IMR-90 (cell line): ENCODE results near the gene MAFG. TPM values are rescaled to one million over a fixed set of nuclear protein-coding genes. Genes with fewer than 3 reads are reported as not detected.

ENCODE experiments used
- ATAC-seq: fragments of 200-7000 bp; cut with Tn5 transposase; 2 replicates; pipeline ENCODE4 v1.9.1; 2020; ENCODE audit warnings: low read depth, mild to moderate bottlenecking, moderate library complexity
- BruUV-seq: library from RNA; stranded (reverse); fragments of 400-500 nt; replicated peaks from 2 replicates; lab custom pipeline; 2021; lab: Mats Ljungman, UMichigan
- CTCF ChIA-PET: fragments of 300-600 bp; formaldehyde crosslinking; extraction: SDS; loops from one replicate; lab custom pipeline; 2021; ENCODE audit warnings: antibody characterized with exemption; lab: Yijun Ruan, JAX
- POLR2A ChIA-PET: fragments of 300-600 bp; sonication (Branson Sonifier 250); formaldehyde crosslinking; loops from one replicate; lab custom pipeline; 2022; ENCODE audit warnings: antibody characterized with exemption; ENCODE audit not compliant: unreplicated experiment; lab: Charles Lee
- DNase-seq: peaks from one replicate; pipeline ENCODE4 v3.0.0; 2013
- H2AFZ ChIP-seq: replicated peaks from 2 replicates; pipeline ENCODE3; 2013; ENCODE audit warnings: low read length, mild to moderate bottlenecking; ENCODE audit not compliant: poor library complexity
- H2AK5ac ChIP-seq: 2 replicates; pipeline ENCODE4 v1.6.1; 2013; ENCODE audit warnings: low read depth, low read length, inconsistent platforms
- H2AK9ac ChIP-seq: replicated peaks from 2 replicates; pipeline ENCODE3; 2013; ENCODE audit warnings: mild to moderate bottlenecking, low read depth, low read length, moderate library complexity; ENCODE audit not compliant: poor library complexity
- H2BK120ac ChIP-seq: 2 replicates; pipeline ENCODE4 v1.6.1; 2013; ENCODE audit warnings: low read depth, low read length, inconsistent platforms
- H2BK15ac ChIP-seq: 3 replicates; pipeline ENCODE4 v1.6.1; 2013; ENCODE audit warnings: low read depth, low read length, inconsistent platforms
- H2BK20ac ChIP-seq: 2 replicates; pipeline ENCODE4 v1.6.1; 2013; ENCODE audit warnings: low read depth, mild to moderate bottlenecking, inconsistent platforms, low read length, moderate library complexity
- H2BK5ac ChIP-seq: 2 replicates; pipeline ENCODE4 v1.6.1; 2013; ENCODE audit warnings: mild to moderate bottlenecking, low read depth, low read length, inconsistent platforms; ENCODE audit not compliant: poor library complexity, severe bottlenecking
- H3K14ac ChIP-seq: replicated peaks from 2 replicates; pipeline ENCODE4 v1.6.1; 2013; ENCODE audit warnings: low read depth, low read length, inconsistent platforms
- H3K18ac ChIP-seq: 2 replicates; pipeline ENCODE4 v1.6.1; 2013; ENCODE audit warnings: low read depth, low read length, control low read depth
- H3K23ac ChIP-seq: 2 replicates; pipeline ENCODE4 v1.6.1; 2013; ENCODE audit warnings: low read depth, low read length, inconsistent platforms
- H3K27ac ChIP-seq: 2 replicates; pipeline ENCODE4 v1.5.1; 2013; ENCODE audit warnings: mild to moderate bottlenecking, control low read depth, low read length; ENCODE audit not compliant: insufficient read depth
- H3K27me3 ChIP-seq: 2 replicates; pipeline ENCODE4 v1.6.1; 2013; ENCODE audit warnings: low read length; ENCODE audit not compliant: control insufficient read depth, insufficient read depth
- H3K36me3 ChIP-seq: 2 replicates; pipeline ENCODE4 v1.6.1; 2013; ENCODE audit warnings: low read length, mixed read lengths; ENCODE audit not compliant: control insufficient read depth, insufficient read depth
- H3K4ac ChIP-seq: 2 replicates; pipeline ENCODE4 v1.6.1; 2013; ENCODE audit warnings: low read depth, low read length, inconsistent platforms
- H3K4me1 ChIP-seq: 2 replicates; pipeline ENCODE4 v1.6.1; 2013; ENCODE audit warnings: low read length, mixed read lengths; ENCODE audit not compliant: control insufficient read depth, insufficient read depth
- H3K4me2 ChIP-seq: 2 replicates; pipeline ENCODE4 v1.6.1; 2013; ENCODE audit warnings: low read depth, mild to moderate bottlenecking, control low read depth, low read length, moderate library complexity
- H3K4me3 ChIP-seq: 2 replicates; pipeline ENCODE4 v1.5.1; 2013; ENCODE audit warnings: low read depth, mild to moderate bottlenecking, control low read depth, low read length, moderate library complexity; ENCODE audit not compliant: insufficient read depth
- H3K56ac ChIP-seq: 2 replicates; pipeline ENCODE4 v1.6.1; 2013; ENCODE audit warnings: low read length, inconsistent platforms; ENCODE audit not compliant: insufficient read depth; ENCODE audit errors: extremely low read depth
- H3K79me1 ChIP-seq, 2 experiments: 2 replicates each; pipeline ENCODE4 v1.6.1; 2013; ENCODE audit warnings: low read length in 2 of 2, inconsistent platforms in 1 of 2, low read depth in 1 of 2
- H3K9ac ChIP-seq: 2 replicates; pipeline ENCODE4 v1.6.1; 2013; ENCODE audit warnings: low read depth, low read length, control low read depth
- H3K9me1 ChIP-seq: 2 replicates; pipeline ENCODE4 v1.6.1; 2013; ENCODE audit warnings: low read length, inconsistent platforms; ENCODE audit not compliant: insufficient read depth
- H3K9me3 ChIP-seq: 2 replicates; pipeline ENCODE4 v1.6.1; 2013; ENCODE audit warnings: low read length; ENCODE audit not compliant: control insufficient read depth, insufficient read depth
- H4K20me1 ChIP-seq: 2 replicates; pipeline ENCODE4 v1.6.1; 2013; ENCODE audit warnings: low read length, inconsistent platforms; ENCODE audit not compliant: insufficient read depth
- H4K5ac ChIP-seq: 2 replicates; pipeline ENCODE4 v1.6.1; 2013; ENCODE audit warnings: mild to moderate bottlenecking, low read depth, low read length, control low read depth
- H4K8ac ChIP-seq, 2 experiments: 2 replicates each; pipeline ENCODE4 v1.6.1; 2013; ENCODE audit warnings: low read depth in 2 of 2, low read length in 2 of 2, control low read depth in 1 of 2, inconsistent platforms in 1 of 2
- H4K91ac ChIP-seq: 2 replicates; pipeline ENCODE4 v1.6.1; 2013; ENCODE audit warnings: low read depth, low read length, inconsistent platforms; ENCODE audit not compliant: insufficient read depth
- BHLHE40 ChIP-seq: fragments of 150-350 bp; IDR thresholded peaks from 2 replicates; pipeline ENCODE4 v1.6.1; 2016; ENCODE audit warnings: mild to moderate bottlenecking, low read depth, low read length
- CHD1 ChIP-seq: IDR thresholded peaks from 2 replicates; pipeline ENCODE4 v1.6.1; 2012; ENCODE audit warnings: low read depth, low read length, improper control_type of control experiment
- MAFK ChIP-seq: IDR thresholded peaks from 2 replicates; pipeline ENCODE4 v1.6.1; 2012; ENCODE audit warnings: low read depth, low read length, improper control_type of control experiment
- MAZ ChIP-seq: IDR thresholded peaks from 2 replicates; pipeline ENCODE4 v1.6.1; 2012; ENCODE audit warnings: low read depth, mild to moderate bottlenecking, low read length, improper control_type of control experiment, moderate library complexity, borderline replicate concordance
- MXI1 ChIP-seq: IDR thresholded peaks from 2 replicates; pipeline ENCODE4 v1.6.1; 2012; ENCODE audit warnings: low read depth, mild to moderate bottlenecking, low read length, moderate library complexity, borderline replicate concordance
- NFE2L2 ChIP-seq: fragments of 150-350 bp; IDR thresholded peaks from 2 replicates; pipeline ENCODE4 v1.6.1; 2016; ENCODE audit warnings: low read depth, mild to moderate bottlenecking, low read length
- POLR2A ChIP-seq: IDR thresholded peaks from 2 replicates; pipeline ENCODE4 v1.6.1; 2012; ENCODE audit warnings: mild to moderate bottlenecking, low read depth, low read length
- RCOR1 ChIP-seq: IDR thresholded peaks from 2 replicates; pipeline ENCODE4 v1.6.1; 2012; ENCODE audit warnings: mild to moderate bottlenecking, low read length, improper control_type of control experiment; ENCODE audit not compliant: insufficient replicate concordance
- RFX5 ChIP-seq: IDR thresholded peaks from 2 replicates; pipeline ENCODE4 v1.8.0; 2012; ENCODE audit warnings: low read depth, mild to moderate bottlenecking, low read length, moderate library complexity
- SMC3 ChIP-seq: fragments of 150-350 bp; IDR thresholded peaks from 2 replicates; pipeline ENCODE4 v1.6.1; 2016; ENCODE audit warnings: low read depth, mild to moderate bottlenecking, antibody characterized with exemption, low read length, moderate library complexity
- WGBS, 2 experiments: methylation state at CpG; one replicate each; pipeline versions ENCODE4 v1.1.5 to v1.1.7; 2013; ENCODE audit warnings: missing lambda C conversion rate in 2 of 2; ENCODE audit not compliant: insufficient read length in 1 of 2; ENCODE audit errors: extremely low coverage in 2 of 2; 5-methylcytosine and 5-hydroxymethylcytosine counted together
- dilution Hi-C: fragments of 300-500 bp; cut with HindIII; formaldehyde crosslinking; loops from one replicate; pipeline ENCODE4 v1.14.3; 2018; ENCODE audit warnings: low sequenced_read_pairs; ENCODE audit not compliant: unreplicated experiment
- in situ Hi-C: fragments of 300-500 bp; cut with MboI; formaldehyde crosslinking; loops from 3 replicates; pipeline ENCODE4 v1.14.3; 2019; ENCODE audit warnings: low sequenced_read_pairs, inconsistent platforms, mixed read lengths
- intact Hi-C: fragments of 100-400 bp; cut with micrococcal nuclease; formaldehyde crosslinking; loops from 2 replicates; pipeline ENCODE4 v1.10.0; 2022
- polyA plus RNA-seq, 3 experiments: library from polyadenylated mRNA; depleted of rRNA; stranded (reverse); fragments of >200 nt; gene quantifications; 2 replicates each; pipeline ENCODE4 v1.2.3, GENCODE V29; 2012; ENCODE audit warnings: low replicate concordance in 1 of 3
- total RNA-seq: library from RNA; depleted of rRNA; stranded (reverse); fragments of >200 nt; gene quantifications from 2 replicates; pipeline ENCODE4 v1.2.3, GENCODE V29; 2012
- TF ChIP-seq, protein P1 (sequence below): fragments of 150-350 bp; IDR thresholded peaks from 2 replicates; pipeline ENCODE4 v1.6.1; 2016; ENCODE audit warnings: low read depth, mild to moderate bottlenecking, low read length, moderate library complexity, borderline replicate concordance
- TF ChIP-seq, protein P2 (sequence below): fragments of 150-350 bp; IDR thresholded peaks from 2 replicates; pipeline ENCODE4 v1.6.1; 2017; ENCODE audit warnings: mild to moderate bottlenecking, antibody characterized with exemption, low read length, low read depth

MAFG gene
- total and polyA plus RNA-seq, 2 of the 4 experiments (the other 2 are of a cell fraction), result 6.1 to 15.4 TPM

DNA sequence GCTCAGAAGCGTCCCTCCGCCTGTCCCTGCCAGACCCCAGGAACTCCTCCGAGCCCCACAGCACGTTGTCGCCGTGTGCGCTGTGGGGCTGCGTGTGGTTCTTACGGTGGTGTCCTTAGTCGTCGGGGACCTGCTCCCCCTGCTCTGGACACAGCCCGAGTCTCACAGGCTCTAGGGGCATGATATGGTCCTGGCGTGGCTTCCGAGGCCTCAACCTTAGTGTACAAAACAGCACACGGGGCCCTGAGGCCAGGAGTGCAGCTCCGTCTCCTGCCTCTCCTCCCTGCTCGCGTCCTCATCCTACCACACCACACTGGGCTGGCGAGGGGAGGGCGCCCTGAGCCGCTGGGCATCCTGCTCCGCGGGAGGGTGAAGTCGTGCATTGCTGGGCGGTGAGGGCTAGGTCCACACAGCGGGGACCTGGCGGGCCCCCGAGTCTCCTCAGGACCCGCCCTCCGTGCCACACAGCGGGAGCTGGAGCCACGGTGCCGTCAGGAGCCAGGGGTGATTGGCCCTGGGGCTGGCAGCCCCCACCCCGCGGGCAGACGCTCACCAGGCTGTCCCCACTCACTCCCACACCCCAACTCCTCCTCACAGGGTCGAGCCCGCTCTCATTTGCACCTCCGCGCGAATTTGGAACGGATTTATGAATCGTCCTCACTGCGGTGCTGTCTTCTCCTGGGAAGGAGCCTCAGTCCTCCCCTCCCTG, 1.2 kb upstream of the MAFG start (continued):
- TF ChIP-seq MXI1, result no peak

GRCh38 chr17:81927152-81927652, 333 bp downstream of the MAFG start:
- Histone ChIP-seq H2BK20ac (no peak overlapping the region), H2AK5ac (no peak overlapping the region), H4K91ac (peak overlapping the region; percentile 43; the same call in 1 of the 2 replicates), H2BK15ac (no peak overlapping the region), H3K79me1 (peaks cover 17 to 50% of the 10 kb centered on the region in 2 experiments; a peak in 3 of 4 replicates), H3K9ac (peak overlapping the region; percentile 62), H3K4me3 (peak overlapping the region; percentile 65), H4K5ac (no peak overlapping the region), H4K8ac (no peak overlapping the region; a peak in 1 of 4 replicates), H3K27ac (peak overlapping the region; percentile 79), H3K14ac (no peak overlapping the region; the same call in 1 of the 2 replicates), H3K56ac (peak overlapping the region; percentile 41; the same call in 1 of the 2 replicates), H2BK120ac (0 out of 2 replicates have a peak overlapping the region, but pooled peaks have one; percentile 1), H3K18ac (no peak overlapping the region; the same call in 1 of the 2 replicates), H2BK5ac (peak overlapping the region; percentile 71), H3K36me3 (peaks cover 4% of the 10 kb centered on the region; the same call in 1 of the 2 replicates), H3K9me1 (peaks cover 15% of the 10 kb centered on the region), H3K9me3 (no peaks in the 10 kb centered on the region), H3K23ac (no peak overlapping the region), H2AK9ac (peak overlapping the region; percentile 99), H3K27me3 (no peaks in the 10 kb centered on the region), H4K20me1 (peaks cover 45% of the 10 kb centered on the region), H3K4me2 (no peak overlapping the region), H3K4me1 (peaks cover 30% of the 10 kb centered on the region), H2AFZ (peak overlapping the region; percentile 92), H3K4ac (peak overlapping the region; percentile 77)
- intact Hi-C loops, result no loop called here
- ChIA-PET CTCF (no interaction called here), POLR2A (no interaction called here)
- in situ Hi-C loops, result no loop called here
- dilution Hi-C loops, result no loop called here
- 0% methylated on average over 14 of the region's 78 CpGs; no CpG with 5 or more reads in 1 of the 2 experiments for WGBS, 2 experiments
- ATAC-seq, result peak; percentile 2
- no peak for DNase-seq
- BruUV-seq, result no TSS peak
- TF ChIP-seq BHLHE40 (no peak), NFE2L2 (no peak), MAZ (no peak), POLR2A (no peak), CHD1 (no peak), MXI1 (no peak), MAFK (no peak), SMC3 (no peak), RFX5 (no peak), RCOR1 (no peak)
- TF ChIP-seq, protein P1, sequence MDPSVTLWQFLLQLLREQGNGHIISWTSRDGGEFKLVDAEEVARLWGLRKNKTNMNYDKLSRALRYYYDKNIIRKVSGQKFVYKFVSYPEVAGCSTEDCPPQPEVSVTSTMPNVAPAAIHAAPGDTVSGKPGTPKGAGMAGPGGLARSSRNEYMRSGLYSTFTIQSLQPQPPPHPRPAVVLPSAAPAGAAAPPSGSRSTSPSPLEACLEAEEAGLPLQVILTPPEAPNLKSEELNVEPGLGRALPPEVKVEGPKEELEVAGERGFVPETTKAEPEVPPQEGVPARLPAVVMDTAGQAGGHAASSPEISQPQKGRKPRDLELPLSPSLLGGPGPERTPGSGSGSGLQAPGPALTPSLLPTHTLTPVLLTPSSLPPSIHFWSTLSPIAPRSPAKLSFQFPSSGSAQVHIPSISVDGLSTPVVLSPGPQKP, result no peak
- TF ChIP-seq, protein P2, sequence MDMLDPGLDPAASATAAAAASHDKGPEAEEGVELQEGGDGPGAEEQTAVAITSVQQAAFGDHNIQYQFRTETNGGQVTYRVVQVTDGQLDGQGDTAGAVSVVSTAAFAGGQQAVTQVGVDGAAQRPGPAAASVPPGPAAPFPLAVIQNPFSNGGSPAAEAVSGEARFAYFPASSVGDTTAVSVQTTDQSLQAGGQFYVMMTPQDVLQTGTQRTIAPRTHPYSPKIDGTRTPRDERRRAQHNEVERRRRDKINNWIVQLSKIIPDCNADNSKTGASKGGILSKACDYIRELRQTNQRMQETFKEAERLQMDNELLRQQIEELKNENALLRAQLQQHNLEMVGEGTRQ, result no peak
